ENCODE measurements around the gene NCMAP.
"Not testable (repeated sequence)": the region's sequence is repeated elsewhere in the genome, so short reads cannot be mapped to it uniquely, and the experiment has no call there.

NCMAP gene, protein sequence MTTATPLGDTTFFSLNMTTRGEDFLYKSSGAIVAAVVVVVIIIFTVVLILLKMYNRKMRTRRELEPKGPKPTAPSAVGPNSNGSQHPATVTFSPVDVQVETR

DNA sequence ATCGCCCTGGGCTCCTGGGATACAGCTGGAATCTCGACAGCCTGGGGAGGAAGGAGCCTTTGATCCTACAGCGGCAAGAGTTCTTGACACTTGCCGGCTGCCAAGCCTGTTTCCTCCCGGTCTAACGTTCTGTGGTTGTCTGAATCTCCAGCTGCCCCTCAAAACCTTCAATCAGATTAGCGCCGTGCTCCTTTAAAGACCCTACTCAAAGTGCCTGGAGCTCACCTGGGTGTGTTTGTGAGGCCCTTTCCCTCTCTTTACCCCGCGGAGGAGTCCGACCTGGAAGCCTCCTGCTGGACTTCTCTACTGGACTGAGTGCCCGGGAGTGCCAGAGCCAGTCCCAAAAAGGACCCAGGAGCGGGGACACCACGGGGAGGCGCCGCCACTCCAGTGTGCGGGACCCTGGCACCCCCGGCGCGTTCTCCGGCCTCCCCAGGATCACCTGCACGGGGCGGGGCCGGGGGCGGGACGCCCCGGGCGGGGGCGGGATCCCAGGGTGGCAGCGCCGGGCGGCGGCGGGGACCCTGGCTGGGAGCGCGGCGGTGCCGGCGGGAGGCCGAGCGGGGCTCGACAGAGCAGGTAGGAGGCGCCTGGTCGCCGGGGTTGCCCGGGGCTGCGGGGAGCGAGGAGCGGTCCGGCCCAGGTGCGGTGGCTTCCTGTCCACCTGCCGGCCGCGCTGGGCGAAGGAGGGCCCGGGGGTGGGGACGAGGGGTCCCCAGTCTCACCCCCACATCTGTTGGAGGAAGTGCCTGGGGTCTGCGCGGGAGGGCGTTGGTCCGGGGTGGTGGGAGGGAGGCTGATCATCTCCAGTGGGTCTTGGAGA lies at the start of gene NCMAP:
TSS of gene NCMAP (plus strand) at position 497 of the 823 bp plus-strand sequence. CDS start 39,344 bp downstream, outside the sequence.
- DNase-seq: no peak

DNA sequence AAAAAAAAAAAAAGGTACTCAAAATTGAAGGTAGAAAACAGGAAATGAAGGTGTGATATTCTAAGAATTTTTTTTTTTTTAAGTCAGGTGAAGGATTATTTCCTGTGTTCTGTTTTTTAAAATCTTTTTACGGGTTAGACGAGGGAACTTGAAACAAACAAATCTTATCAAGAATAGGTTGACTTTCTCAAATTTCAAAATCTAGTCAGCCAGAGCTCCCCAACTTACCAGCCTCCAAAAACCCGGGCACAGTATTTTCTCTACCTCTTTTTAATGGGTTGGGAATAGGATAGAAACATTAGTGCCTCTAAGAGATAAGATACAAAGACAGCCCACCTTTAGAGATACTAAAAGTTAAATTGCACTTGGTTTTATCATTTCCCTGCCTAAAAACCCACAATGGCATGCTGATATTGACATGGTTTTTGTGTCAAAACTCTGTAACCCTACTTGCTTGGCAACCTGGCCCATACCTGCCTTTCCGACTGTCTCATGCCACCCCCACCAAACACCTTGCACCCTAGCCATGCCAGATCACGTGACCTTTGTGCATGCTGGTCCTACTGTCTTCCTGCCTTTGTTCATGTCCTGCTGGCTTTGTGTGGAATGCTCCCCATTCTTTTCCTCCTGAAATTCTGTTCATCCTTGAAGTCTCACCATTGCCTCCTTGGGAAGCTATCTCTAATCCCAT lies 49.1 kb upstream of the NCMAP start:
- no peak for DNase-seq

DNA sequence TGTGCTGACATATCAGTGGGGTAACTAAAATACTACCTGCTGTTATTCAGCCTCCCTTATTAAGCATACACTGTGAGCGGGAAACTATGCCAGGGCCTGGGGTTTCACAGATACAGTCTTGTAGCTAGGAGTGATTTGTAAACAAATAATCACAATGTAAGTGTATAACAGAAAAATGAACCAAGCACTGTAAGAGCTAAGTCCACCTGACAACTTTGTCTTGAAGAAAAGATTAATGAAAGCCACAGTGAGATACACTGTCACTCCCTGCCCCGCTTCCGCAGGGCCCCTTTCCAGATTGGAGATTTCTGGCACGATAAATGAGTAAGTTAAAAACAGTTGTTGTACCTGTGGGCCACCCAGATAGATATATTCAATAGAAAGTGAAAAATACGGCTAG lies 48.5 kb upstream of the NCMAP start:
- DNase-seq: no peak

DNA sequence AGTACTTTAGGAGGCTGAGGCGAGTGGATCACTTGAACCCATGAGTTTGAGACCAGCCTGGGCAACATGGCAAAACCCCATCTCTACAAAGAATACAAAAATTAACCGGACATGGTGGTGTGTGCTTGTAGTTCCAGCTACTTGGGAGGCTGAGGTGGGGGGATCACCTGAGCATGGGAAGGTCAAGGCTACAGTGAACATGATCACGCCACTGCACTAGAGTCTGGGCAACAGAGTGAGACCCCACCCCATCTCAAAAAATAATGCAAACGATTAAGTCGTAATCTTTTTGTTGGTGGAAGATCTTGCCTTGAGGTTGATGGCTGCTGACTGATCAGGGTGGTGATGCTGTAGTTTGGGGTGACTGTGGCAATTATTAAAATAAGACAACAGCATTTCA lies 47.0 kb upstream of the NCMAP start:
- DNase-seq: no peak

DNA sequence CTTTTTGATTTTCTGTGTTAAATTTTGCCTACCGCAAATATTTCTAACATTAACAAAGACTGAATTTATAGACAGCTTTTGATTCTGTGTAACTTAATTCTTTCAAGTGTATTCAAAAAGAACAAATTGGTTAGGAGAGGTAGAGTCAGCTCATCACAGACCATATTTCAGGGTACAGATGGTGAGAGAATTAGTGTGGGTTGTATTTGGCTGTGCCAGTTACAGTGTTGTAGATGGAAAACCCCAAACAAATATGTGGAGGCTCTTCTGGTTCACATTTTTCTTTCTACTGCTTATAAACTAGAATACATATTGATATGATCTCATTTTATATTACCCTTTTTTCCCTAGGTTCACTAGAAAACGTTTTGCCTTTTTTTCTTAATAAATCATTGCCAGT lies 42.2 kb upstream of the NCMAP start:
- no peak for DNase-seq

DNA sequence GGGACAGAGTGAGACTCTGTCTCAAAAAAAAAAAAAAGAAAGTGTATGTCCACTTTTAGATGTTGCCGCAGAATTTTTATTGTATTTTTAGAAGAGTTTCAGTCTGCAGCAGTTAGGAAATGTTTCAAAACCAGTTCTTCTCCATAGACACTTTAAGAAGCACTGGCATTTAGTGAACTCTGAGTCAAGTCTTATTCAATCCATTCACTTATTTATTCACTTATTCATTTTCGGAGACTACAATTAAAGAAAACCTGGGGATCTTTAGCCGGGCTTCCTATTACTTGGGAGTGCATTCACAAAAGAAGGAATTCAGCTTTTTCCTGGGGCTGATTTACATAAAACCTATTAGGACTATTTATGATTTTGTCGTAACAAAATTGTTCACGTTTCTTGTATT lies 40.9 kb upstream of the NCMAP start:
- no peak for DNase-seq

DNA sequence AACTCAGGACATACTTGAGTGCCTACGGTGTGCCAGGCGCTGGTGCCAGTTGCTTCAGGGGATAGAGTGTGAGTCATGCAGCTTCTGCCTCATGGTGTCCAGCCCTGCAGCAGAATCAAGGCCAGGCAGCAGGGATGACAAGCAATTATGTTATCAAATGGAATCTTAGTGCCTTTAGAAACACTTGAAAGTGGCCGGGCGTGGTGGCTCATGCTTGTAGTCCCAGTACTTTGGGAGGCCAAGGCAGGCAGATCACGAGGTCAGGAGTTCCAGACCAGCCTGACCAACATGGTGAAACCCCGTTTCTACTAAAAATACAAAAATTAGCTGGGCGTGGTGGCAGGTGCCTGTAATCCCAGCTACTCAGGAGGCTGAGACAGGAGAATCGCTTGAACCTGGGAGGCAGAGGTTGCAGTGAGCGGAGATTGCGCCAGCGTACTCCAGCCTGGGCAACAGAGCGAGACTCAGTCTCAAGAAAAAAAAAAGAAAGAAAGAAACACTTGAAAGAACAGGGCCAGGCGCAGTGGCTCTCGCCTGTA lies 40.1 kb upstream of the NCMAP start:
- DNase-seq: not testable (repeated sequence)

DNA sequence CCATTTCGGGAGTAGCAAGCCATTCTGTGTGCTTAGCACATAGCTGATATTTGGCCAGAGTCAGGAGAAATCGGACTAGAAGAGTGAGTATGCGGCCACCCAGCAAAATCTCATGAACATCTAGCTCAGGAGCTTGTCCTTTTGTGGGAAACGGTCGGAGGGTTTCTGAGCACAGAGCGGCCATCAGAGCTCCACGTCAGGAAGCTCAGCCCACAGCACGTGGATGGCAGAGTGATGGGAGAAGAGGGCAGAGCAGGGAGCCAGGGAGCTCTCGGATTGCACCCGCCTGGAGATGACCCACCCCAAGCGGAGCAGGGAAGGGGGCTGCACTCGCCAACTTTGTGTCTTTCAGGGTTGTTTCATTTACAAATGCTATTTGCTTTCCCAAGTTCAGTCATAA lies 39.4 kb upstream of the NCMAP start:
- no peak for DNase-seq

DNA sequence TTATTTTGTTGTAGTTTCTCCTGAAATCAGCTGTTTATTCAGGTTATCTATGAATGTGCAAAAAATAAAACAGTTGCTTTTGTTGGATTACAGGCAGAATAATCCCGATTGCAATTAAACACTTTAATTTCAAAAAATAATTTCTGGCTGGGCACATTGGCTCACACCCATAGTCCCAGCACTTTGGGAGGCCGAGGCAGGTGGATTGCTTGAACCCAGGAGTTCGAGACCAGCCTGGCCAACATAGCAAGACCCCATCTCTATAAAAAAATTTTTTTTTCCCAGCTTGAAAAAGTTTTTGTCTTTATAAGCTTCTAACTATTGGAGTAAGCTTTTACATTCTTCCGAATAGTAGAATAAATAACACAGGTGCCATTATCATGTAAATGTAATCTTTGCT lies 38.0 kb upstream of the NCMAP start:
- no peak for DNase-seq

DNA sequence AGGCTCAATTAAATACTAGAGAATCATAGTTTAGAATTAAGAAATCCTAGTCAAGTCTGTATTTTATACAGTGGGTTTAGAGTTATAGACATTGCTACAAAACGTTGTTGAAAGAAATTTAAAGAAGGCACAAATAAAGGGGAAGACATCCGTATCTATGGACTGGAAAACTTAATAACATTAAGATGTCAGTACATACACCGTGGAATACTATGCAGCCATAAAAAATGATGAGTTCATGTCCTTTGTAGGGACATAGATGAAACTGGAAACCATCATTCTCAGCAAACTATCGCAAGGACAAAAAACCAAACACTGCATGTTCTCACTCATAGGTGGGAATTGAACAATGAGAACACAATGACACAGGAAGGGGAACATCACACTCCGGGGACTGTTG lies 35.6 kb upstream of the NCMAP start:
- not testable (repeated sequence) for DNase-seq

DNA sequence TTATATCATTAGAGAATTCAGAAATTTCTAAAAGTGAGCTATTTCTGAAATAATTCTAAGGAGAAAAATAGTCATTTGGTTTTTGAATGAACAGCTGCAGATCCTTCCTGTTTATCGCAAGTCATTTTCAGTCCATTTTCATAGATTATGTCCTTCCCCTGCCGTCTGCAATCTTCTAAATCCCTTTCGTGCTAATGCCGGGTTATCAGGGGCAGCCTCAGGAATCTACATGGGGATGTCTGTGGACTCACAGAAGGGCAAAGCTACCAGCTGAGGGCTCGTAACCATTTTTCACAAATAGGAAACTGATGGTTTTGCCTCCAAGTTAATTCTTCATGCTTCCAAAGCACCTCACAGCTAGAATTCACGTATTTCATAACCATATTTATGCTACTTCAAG lies 30.3 kb upstream of the NCMAP start:
- no peak for DNase-seq

DNA sequence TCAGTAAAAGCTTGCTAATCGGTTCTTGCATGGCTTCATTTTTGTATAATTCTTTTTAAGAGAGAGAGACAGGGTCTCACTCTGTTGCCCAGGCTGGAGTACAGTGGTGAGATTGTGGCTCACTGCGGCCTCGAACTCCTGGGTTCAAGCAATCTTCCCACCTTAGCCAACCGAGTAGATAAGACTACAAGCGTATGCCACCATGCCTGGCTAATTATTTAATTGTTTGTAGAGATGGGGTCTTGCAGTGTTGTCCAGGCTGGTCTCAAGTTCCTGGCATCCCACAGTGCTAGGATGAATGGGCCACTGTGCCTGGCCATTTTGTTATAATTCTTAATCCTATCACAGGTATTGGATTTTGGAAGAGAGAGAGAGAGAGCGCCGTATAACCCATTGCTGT lies 29.8 kb upstream of the NCMAP start:
- no peak for DNase-seq

DNA sequence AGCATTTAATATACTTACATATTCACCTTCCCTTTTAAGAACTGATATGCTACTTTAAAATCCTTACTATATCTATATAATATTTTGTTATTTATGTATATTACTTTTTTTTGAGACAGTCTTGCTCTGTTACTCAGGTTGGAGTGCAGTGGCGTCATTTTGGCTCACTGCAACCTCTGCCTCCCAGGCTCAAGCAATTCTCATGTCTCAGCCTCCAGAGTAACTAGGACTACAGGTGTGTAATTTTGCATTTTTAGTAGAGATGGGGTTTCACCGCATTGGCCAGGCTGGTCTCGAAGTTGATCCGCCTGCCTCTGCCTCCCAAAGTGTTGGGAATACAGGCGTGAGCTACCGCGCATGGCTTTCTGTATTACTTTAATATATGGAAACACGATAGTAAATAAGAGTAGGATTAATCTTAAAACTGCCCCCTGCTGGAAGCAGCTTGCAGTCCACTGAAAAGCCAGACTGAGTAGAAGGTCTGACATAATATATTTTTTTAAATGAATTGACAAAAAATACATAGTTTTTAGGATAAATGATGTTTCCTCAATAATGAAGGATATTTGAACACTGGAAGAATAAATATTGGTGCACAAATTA lies 28.8 kb upstream of the NCMAP start:
- DNase-seq: no peak

DNA sequence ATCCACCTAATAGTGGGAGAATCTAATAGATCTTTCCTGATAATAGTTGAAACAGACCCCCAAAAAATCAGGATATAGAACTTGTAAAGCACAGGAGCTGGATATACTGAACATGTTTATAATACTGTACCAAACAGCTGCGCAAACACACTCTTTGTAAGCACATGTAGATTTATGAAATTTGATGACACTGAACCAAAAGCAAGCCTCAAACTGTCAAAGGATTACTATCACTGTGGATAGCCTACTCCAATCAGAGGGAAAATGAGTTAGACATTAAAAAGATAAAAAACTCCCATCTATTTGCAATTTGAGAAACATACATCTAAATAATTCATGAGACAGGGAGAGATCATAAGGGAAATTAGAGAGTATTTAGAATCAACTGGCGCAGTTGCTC lies 27.1 kb upstream of the NCMAP start:
- no peak for DNase-seq

DNA sequence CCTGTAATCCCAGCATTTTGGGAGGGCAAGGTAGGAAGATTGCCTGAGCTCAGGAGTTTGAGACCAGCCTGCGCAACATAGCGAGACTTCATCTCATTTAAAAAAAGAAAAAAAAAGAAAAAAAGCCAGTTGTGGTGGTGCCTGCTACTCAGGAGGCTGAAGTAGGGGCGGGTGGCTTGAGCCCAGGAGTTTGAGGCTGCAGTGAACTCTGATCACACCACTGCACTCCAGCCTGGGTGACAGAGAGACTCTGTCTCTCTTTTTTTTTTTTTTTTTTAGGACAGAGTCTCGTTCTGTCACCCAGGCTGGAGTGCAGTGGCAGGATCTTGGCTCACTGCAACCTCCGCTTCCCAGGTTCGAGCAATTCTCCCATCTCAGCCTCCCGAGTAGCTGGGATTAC lies 26.6 kb upstream of the NCMAP start:
- DNase-seq: not testable (repeated sequence)

DNA sequence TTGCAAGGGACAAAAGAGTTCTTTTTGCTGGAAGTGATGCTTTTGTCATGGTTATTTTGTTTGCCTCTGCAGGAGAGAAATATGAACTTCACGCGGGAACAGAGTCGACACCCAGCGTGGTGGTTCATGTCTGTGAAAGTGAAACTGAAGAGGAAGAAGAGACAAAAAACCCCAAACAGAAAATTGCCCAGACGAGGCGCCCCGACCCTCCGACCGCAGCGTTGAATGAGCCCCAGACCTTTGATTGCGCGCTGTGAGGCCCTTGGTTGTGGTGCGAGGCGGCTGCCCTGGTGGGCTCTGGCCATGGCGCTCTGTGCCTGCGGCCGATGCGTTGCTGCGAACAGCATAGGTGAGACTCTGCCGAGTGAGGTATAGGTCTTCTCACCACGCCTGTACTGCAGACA lies 20.9 kb upstream of the NCMAP start:
- DNase-seq: no peak

DNA sequence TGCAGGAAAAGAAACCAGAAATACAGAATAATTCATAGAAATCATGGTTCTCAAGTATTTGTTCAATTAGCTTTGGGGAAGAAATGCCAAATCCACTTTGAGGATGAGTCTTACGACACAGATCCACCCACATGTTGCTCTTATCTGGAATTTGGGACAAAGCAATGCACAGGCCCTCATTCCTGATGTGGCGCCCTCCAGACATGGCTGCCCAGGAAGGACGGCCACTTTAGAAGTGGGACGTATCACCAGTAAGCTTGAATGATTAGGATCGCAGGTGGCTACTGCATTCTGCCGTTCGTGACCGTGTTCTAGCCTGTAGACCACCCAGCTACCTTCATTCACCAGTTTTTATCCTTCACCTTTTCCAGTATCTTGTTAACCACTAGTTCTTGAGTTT lies 20.1 kb upstream of the NCMAP start:
- no peak for DNase-seq

DNA sequence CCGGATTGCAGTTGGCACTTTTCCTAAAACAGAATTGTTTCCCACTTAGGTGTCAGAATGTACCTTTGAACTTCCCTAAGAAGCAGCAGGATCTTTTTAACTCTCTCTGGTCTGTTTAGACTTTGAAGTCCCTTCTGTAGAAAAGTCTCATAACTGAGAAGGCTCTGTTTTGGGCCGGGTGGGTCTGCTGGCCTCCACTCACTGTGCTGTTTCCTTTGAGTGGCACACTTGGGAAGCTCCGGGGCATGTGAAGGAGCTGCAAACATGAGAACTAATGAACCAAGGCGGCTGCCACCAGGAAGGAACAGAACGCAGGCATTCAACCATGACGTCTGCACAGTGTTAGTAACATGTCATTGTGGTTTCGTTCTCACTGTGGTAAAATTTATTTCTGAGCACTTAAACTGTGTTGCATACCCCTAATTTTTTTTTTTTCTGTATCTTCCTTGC lies 19.5 kb upstream of the NCMAP start:
- no peak for DNase-seq

DNA sequence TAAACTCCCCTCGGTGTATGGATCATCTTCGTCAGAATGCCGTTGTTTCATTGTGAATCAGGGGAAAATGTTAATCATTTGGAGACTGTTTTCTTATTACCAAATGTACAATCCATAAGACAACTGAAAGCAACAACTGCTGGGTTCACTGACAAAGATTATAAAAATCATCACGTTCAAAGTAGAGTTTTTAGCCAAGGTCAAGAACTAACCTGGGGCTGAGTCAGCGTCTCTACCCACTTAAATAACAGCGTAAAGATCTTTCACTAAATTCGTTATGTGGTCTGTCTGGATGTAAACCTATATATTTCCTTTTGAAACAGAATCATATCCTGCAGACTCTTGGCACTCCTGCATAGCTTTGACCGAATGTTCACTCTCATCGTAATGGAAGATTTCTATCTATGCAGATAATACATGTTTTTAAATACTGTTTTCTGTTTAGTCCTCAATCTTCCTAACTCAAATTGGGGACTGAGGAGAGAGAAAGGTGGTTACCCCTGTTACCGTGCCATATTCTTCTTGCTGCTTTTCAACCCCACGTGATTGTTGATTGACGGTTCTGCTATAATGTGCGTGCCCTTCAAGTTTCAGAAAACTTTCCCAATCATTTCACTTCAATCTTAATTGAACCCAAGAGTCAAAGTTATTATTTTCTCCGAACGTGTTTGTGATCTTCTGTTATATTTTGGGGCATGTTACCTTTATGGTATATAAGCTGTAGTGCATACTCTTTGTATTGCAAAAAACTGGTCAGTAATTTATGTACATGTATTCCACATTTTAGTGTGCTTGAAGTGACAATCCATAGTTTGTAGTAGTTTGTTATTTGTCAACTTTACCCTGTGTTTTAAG lies 15.6 kb upstream of the NCMAP start:
- no peak for DNase-seq

DNA sequence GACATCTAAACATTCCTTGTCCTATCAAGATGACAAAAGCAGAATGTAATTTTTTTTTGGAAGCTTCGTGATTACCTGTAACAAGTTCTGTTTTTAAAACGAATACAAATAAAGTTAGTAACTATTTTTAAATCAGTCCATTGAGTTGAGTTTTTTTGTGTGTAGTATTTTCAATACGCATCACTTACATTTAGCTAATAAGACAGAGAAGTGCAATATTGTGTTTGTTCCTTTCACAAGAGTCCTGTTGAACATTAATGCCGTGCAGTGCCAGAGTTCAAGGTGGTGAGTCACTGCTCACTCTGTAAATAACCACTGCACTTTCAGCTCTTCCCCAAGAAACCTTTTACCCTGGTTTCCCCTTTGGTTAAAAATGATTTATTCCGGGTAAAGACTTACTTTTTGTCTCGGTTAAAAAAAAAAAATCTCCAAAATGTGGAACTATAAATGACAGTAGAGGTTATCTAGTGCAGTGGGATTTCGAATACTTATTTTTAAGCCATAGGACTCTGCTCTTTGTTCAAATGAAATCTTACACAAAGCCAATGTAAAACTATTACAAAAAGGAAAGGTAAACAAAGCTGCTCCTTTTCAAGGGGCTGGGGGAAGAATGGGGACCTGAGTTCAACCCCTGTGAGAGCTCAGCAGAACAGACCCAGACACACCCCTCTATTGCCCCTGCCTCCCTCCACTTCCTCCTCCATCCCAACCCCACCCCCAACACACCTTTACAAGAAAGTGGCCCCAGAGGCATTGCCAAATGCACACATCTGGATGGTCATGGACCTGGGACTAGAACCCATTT lies 14.8 kb upstream of the NCMAP start:
- no peak for DNase-seq

DNA sequence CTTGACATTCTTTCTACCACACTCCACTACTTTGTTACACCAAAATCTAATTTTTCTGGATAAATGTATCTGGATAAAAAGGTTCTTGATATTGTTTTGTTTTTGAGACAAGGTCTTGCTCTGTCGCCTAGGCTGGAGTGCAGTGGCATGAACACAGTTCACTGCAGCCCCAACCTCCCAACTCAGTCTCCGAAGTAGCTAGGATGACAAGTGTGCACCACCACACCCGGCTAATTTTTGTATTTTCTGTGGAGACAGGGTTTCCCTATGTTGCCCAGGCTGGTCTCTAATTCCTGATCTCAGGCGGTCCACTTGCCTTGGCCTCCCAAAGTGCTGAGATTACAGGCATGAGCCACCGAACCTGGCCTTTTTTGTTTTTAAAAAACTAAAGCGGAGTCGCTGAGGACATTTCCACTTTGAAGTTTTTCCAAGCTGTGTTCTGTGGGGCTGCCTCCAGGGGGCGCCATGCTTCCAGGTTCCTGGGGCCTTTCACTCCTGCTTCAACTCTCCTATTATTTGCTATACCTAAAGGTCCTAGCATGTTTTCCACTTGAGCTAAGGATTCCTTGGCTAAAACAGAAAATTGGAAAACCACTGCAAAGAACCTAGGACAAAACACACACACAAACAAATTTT lies 14.1 kb upstream of the NCMAP start:
- no peak for DNase-seq
